ENCODE measurements around the gene INO80E. TPM values are rescaled to one million over a fixed set of nuclear protein-coding genes. Genes with fewer than 3 reads are reported as not detected.

The INO80E gene
- total and polyA plus RNA-seq, 9 donors = 23.8 to 81.6 (median 55.5) TPM

GRCh38 chr16:29974291-29975133 lies 21.5 kb upstream of the INO80E start:
- 1 to 2% (median 1%) methylated on average over 29 to 31 of the region's 31 CpGs for WGBS, 3 donors
- Histone ChIP-seq H3K27me3 (no peaks in the 10 kb centered on the region), H3K36me3 (no peaks in the 10 kb centered on the region), H3K4me3 (peak overlapping the region; percentile 87), H3K27ac (peak overlapping the region; percentile 82 to 86), H3K9me3 (no peaks in the 10 kb centered on the region), H3K4me1 (ENCODE audit: insufficient read depth) (peaks cover 13% of the 10 kb centered on the region)
- intact Hi-C loops (cut with DNase I) = no loop called here
- TF ChIP-seq POLR2A (IDR thresholded peaks at IDR 0.05) (no peak), EP300 (IDR thresholded peaks at IDR 0.05) (no peak), CTCF (IDR thresholded peaks at IDR 0.05) (no peak)
- DNase-seq = peak in 2 of 5 donors; percentile 52 to 57

GRCh38 chr16:29975134-29975538 lies 20.9 kb upstream of the INO80E start:
- TF ChIP-seq EP300 (IDR thresholded peaks at IDR 0.05) (no peak), CTCF (IDR thresholded peaks at IDR 0.05) (no peak), POLR2A (IDR thresholded peaks at IDR 0.05) (no peak)
- H3K36me3 ChIP-seq = no peaks in the 10 kb centered on the region
- DNase-seq = peak in 1 of 5 donors; percentile 20
- H3K4me1 ChIP-seq (ENCODE audit: insufficient read depth) = peaks cover 13% of the 10 kb centered on the region
- H3K4me3 ChIP-seq = peak overlapping the region; percentile 87
- 27 to 35% (median 35%) methylated on average over 5 of the region's 5 CpGs for WGBS, 3 donors
- no peaks in the 10 kb centered on the region for H3K27me3 ChIP-seq
- no peaks in the 10 kb centered on the region for H3K9me3 ChIP-seq
- peak overlapping the region in 1 of 2 donors; percentile 7 for H3K27ac ChIP-seq
- intact Hi-C loops (cut with DNase I) = no loop called here

- WGBS, 3 donors = 9 to 14% (median 10%) methylated on average over 6 of the region's 6 CpGs
- no peaks in the 10 kb centered on the region for H3K9me3 ChIP-seq
- peaks cover 13% of the 10 kb centered on the region for H3K4me1 ChIP-seq (ENCODE audit: insufficient read depth)
- TF ChIP-seq EP300 (IDR thresholded peaks at IDR 0.05) (no peak), POLR2A (IDR thresholded peaks at IDR 0.05) (no peak), CTCF (IDR thresholded peaks at IDR 0.05) (no peak)
- intact Hi-C loops (cut with DNase I) = no loop called here
- H3K27me3 ChIP-seq = no peaks in the 10 kb centered on the region
- H3K27ac ChIP-seq = no peak overlapping the region
- no peaks in the 10 kb centered on the region for H3K36me3 ChIP-seq
- peak in 2 of 5 donors; percentile 12 to 23 for DNase-seq
- peak overlapping the region; percentile 4 for H3K4me3 ChIP-seq
These were observed 20.1 kb upstream of the INO80E start for GRCh38 chr16:29975811-29976511.

GRCh38 chr16:29977063-29977825 lies 18.8 kb upstream of the INO80E start:
- Histone ChIP-seq H3K27ac (no peak overlapping the region), H3K27me3 (no peaks in the 10 kb centered on the region), H3K9me3 (no peaks in the 10 kb centered on the region), H3K4me1 (ENCODE audit: insufficient read depth) (peaks cover 13% of the 10 kb centered on the region), H3K36me3 (no peaks in the 10 kb centered on the region), H3K4me3 (no peak overlapping the region)
- 59 to 65% (median 64%) methylated on average over 9 of the region's 9 CpGs for WGBS, 3 donors
- peak in 2 of 5 donors; percentile 10 to 31 for DNase-seq
- TF ChIP-seq EP300 (IDR thresholded peaks at IDR 0.05) = no peak
- no peak for TF ChIP-seq POLR2A (IDR thresholded peaks at IDR 0.05)
- TF ChIP-seq CTCF (IDR thresholded peaks at IDR 0.05) = no peak
- intact Hi-C loops (cut with DNase I) = no loop called here

Measured in ovary (tissue), 9 donors.